SK-N-SH (cell line): ENCODE results near the gene GTPBP3. TPM values are rescaled to one million over a fixed set of nuclear protein-coding genes. Genes with fewer than 3 reads are reported as not detected.

ENCODE experiments used
- CTCF ChIA-PET: fragments of 300-600, 350-600 bp; formaldehyde crosslinking; extraction: SDS; loops from one replicate; lab custom pipeline; 2021; lab: Yijun Ruan, JAX
- POLR2A ChIA-PET: fragments of 350-600 bp; sonication (Branson Sonifier 250); formaldehyde crosslinking; extraction: SDS; loops from one replicate; lab custom pipeline; 2020; ENCODE audit warnings: antibody characterized with exemption, inconsistent platforms; lab: Yijun Ruan, JAX
- DNase-seq: peaks from one replicate; pipeline ENCODE4 v3.0.0; 2012
- H2AFZ ChIP-seq: fragments of 200-600 bp; sonication (generic); 2 replicates; pipeline ENCODE4 v1.8.1; 2016; ENCODE audit warnings: antibody characterized with exemption, mild to moderate bottlenecking, low read depth
- H3F3A ChIP-seq: fragments of 200-600 bp; sonication (generic); replicated peaks from 2 replicates; pipeline ENCODE3; 2016; ENCODE audit warnings: antibody characterized with exemption, mild to moderate bottlenecking; ENCODE audit not compliant: insufficient read depth
- H3K27ac ChIP-seq, 2 experiments: fragments of 200-500 bp in 1 of 2; fragments of 200-600 bp in 1 of 2; sonication (Bioruptor generic) in 1 of 2; sonication (generic), shearing (Covaris generic) in 1 of 2; 2 replicates each; pipeline versions ENCODE4 v1.5.1 to v1.6.1; 2014 to 2016; ENCODE audit warnings: low read depth in 2 of 2, inconsistent platforms in 1 of 2, low read length in 1 of 2, mild to moderate bottlenecking in 1 of 2, mixed read lengths in 1 of 2
- H3K27me3 ChIP-seq: fragments of 200-600 bp; sonication (generic), shearing (Covaris generic); 2 replicates; pipeline ENCODE4 v1.6.1; 2016; ENCODE audit warnings: mixed run types; ENCODE audit not compliant: insufficient read depth
- H3K36me3 ChIP-seq, 2 experiments: fragments of 200-500 bp in 1 of 2; fragments of 200-600 bp in 1 of 2; sonication (Bioruptor generic) in 1 of 2; sonication (generic) in 1 of 2; replicated peaks in 1 of 2; 2 replicates each; pipeline versions ENCODE3 to v1.5.1; 2014 to 2016; ENCODE audit warnings: low read length in 1 of 2, mild to moderate bottlenecking in 1 of 2; ENCODE audit not compliant: insufficient read depth in 2 of 2, control insufficient read depth in 1 of 2
- H3K4me1 ChIP-seq, 2 experiments: fragments of 200-500 bp in 1 of 2; fragments of 200-600 bp in 1 of 2; sonication (Bioruptor generic) in 1 of 2; sonication (generic), shearing (Covaris generic) in 1 of 2; 2 replicates each; pipeline versions ENCODE4 v1.5.1 to v1.6.1; 2014 to 2016; ENCODE audit warnings: low read depth in 1 of 2, low read length in 1 of 2, mixed run types in 1 of 2; ENCODE audit not compliant: insufficient read depth in 2 of 2, control insufficient read depth in 1 of 2
- H3K4me2 ChIP-seq: fragments of 200-600 bp; sonication (generic), shearing (Covaris generic); 2 replicates; pipeline ENCODE4 v1.6.1; 2017; ENCODE audit warnings: mixed run types
- H3K4me3 ChIP-seq, 2 experiments: fragments of 200-500 bp in 1 of 2; fragments of 200-600 bp in 1 of 2; sonication (Bioruptor generic) in 1 of 2; sonication (generic), shearing (Covaris generic) in 1 of 2; 2 replicates each; pipeline versions ENCODE4 v1.5.1 to v1.8.1; 2014 to 2016; ENCODE audit warnings: low read depth in 2 of 2, inconsistent platforms in 1 of 2, low read length in 1 of 2, mild to moderate bottlenecking in 1 of 2, mixed read lengths in 1 of 2, moderate library complexity in 1 of 2
- H3K79me2 ChIP-seq: fragments of 200-600 bp; sonication (generic); 2 replicates; pipeline ENCODE4 v1.8.1; 2017; ENCODE audit warnings: mild to moderate bottlenecking; ENCODE audit not compliant: insufficient read depth
- H3K9ac ChIP-seq: fragments of 200-600 bp; sonication (generic); 2 replicates; pipeline ENCODE4 v1.6.1; 2017; ENCODE audit warnings: mixed run types
- H3K9me2 ChIP-seq: fragments of 200-600 bp; sonication (generic); 2 replicates; pipeline ENCODE4 v1.6.1; 2017; ENCODE audit warnings: mixed run types
- H3K9me3 ChIP-seq: fragments of 200-600 bp; sonication (generic); 2 replicates; pipeline ENCODE4 v1.6.1; 2017; ENCODE audit warnings: mixed run types, mild to moderate bottlenecking, moderate library complexity
- H4K20me1 ChIP-seq: fragments of 200-600 bp; sonication (generic); 2 replicates; pipeline ENCODE4 v1.6.1; 2017; ENCODE audit warnings: mild to moderate bottlenecking, mixed run types; ENCODE audit not compliant: insufficient read depth
- EP300 ChIP-seq, 2 experiments: IDR thresholded peaks; 2 replicates each; pipeline versions ENCODE4 v1.4.0 to v1.6.1; 2012; ENCODE audit warnings: borderline replicate concordance in 1 of 2, low read depth in 1 of 2, low read length in 1 of 2
- EZH2phosphoT487 ChIP-seq: fragments of 200-600 bp; sonication (generic); IDR thresholded peaks from 2 replicates; pipeline ENCODE4 v1.6.1; 2017; ENCODE audit warnings: low read depth, mixed run types, mild to moderate bottlenecking, antibody characterized with exemption, moderate library complexity, borderline replicate concordance
- FOSL2 ChIP-seq: IDR thresholded peaks from 2 replicates; pipeline ENCODE4 v1.4.0; 2012; ENCODE audit warnings: low read depth, mild to moderate bottlenecking, moderate library complexity, borderline replicate concordance
- FOXM1 ChIP-seq: IDR thresholded peaks from 2 replicates; pipeline ENCODE4 v1.4.0; 2012; ENCODE audit warnings: low read depth, mild to moderate bottlenecking
- GABPA ChIP-seq: IDR thresholded peaks from 2 replicates; pipeline ENCODE4 v1.4.0; 2012; ENCODE audit warnings: low read depth, mild to moderate bottlenecking
- MEF2A ChIP-seq: IDR thresholded peaks from 2 replicates; pipeline ENCODE4 v1.4.0; 2012; ENCODE audit warnings: low read depth, borderline replicate concordance
- NRF1 ChIP-seq: IDR thresholded peaks from 2 replicates; pipeline ENCODE4 v1.6.1; 2012; ENCODE audit warnings: low read depth, mild to moderate bottlenecking, low read length
- RCOR1 ChIP-seq: fragments of 150-350 bp; IDR thresholded peaks from 2 replicates; pipeline ENCODE4 v1.6.1; 2017; ENCODE audit warnings: antibody characterized with exemption, low read length
- SIN3A ChIP-seq: IDR thresholded peaks from 2 replicates; pipeline ENCODE4 v1.6.1; 2012; ENCODE audit warnings: low read depth, mild to moderate bottlenecking, low read length, moderate library complexity, borderline replicate concordance
- TEAD4 ChIP-seq: IDR thresholded peaks from 2 replicates; pipeline ENCODE4 v1.4.0; 2012; ENCODE audit warnings: mild to moderate bottlenecking, borderline replicate concordance; ENCODE audit not compliant: insufficient read depth
- YY1 ChIP-seq: IDR thresholded peaks from 2 replicates; pipeline ENCODE4 v1.4.0; 2012; ENCODE audit warnings: low read depth, mild to moderate bottlenecking
- WGBS: methylation state at CpG from one replicate; pipeline ENCODE4 v1.1.6; 2017; ENCODE audit warnings: low lambda C conversion rate; 5-methylcytosine and 5-hydroxymethylcytosine counted together
- polyA plus RNA-seq, 3 experiments: library from polyadenylated mRNA; depleted of rRNA; stranded (reverse); fragments of >200 nt; gene quantifications; 2 replicates each; pipeline ENCODE4 v1.2.3, GENCODE V29; 2012

GTPBP3 gene
- polyA plus RNA-seq, 1 of the 3 experiments (the other 2 are of a cell fraction): 21.6 TPM

DNA sequence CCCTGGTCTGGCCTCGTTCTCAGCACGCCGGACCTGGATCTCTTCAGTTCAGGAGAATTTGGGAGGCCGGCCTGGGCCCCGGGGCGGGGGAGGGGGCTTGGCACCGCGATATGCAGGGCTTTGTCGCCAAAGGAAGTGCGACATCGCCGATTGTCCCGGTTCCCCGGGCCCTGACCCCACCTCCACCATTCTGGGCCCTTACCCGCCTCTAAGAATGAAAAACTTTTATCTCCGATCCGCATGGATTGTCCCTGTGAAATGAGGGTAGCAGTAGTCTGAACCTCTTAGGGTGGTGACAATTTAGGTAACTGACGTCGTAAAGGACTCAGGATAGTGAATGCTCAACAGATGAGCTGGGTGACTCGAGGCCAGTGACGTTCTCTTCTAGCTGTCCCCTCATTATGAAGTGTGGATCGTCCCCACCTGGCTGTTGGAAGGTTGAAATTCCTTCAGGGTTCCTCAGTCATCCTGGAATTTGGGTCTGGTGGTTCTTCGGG lies 27.3 kb upstream of the GTPBP3 start (continued):
- TF ChIP-seq YY1 (no peak), GABPA (no peak)

DNA sequence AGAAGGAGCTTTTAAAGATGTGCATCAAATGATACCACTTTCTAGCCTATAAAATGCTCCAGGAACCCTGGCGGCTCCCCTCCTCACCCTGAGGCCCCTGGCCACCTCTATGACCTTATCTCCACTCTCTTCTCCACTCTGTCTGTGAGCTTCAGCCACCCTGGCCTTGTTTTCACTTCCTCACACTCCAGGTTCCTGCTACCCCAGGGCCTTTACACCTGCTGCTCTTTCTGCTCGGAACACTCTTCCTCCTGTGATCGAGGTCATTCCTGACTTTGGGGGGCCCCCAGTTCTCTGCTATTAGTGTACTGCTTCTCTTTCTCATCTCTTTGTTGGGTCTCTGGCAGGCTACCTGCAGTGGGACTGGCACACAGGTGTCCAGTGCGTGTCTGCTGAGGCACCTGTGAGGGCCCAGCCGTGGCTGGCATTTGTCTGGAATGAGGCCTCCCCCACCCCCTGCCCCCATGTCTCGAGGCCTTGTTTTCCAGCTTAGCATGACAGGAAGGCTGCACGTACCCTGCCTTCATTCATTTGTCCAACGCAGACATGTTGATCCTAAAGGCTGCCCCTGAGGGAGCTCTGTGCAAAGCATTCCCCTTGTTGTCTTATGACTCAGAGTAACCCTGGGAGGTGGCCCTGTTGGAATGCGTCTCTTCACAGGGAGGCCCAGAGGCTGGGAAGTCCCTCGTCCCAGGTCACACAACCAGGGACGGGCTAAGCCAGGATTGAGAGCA lies 25.7 kb upstream of the GTPBP3 start:
- ChIA-PET POLR2A (interaction anchor here (0.6 kb wide), 1 partner anchor 129 kb away, joined by 5 read pairs; no protein-coding TSS in a partner anchor), CTCF (interaction anchor here (1.2 to 1.4 kb wide), 3 partner anchors 15 to 74 kb away, joined by 3 to 5 read pairs (median 4); no protein-coding TSS in a partner anchor)
- no peaks in the 10 kb centered on the region for H3K9me2 ChIP-seq
- peak overlapping the region; percentile 51; the same call in 1 of the 2 replicates for H3K9ac ChIP-seq
- H3K79me2 ChIP-seq: peaks cover 63% of the 10 kb centered on the region
- no peaks in the 10 kb centered on the region for H3K9me3 ChIP-seq
- peaks cover 17% of the 10 kb centered on the region for H4K20me1 ChIP-seq
- no peak for TF ChIP-seq TEAD4
- peak; percentile 36 for TF ChIP-seq FOSL2
- peak overlapping the region in 1 of 2 experiments; percentile 40; a peak in 1 of 4 replicates for H3K27ac ChIP-seq
- peak overlapping the region; percentile 97; the same call in 1 of the 2 replicates for H3K4me2 ChIP-seq
- no peaks in the 10 kb centered on the region for H3K27me3 ChIP-seq
- peaks cover 6 to 12% of the 10 kb centered on the region in 2 experiments; a peak in 2 of 4 replicates for H3K4me1 ChIP-seq
- H3K4me3 ChIP-seq: peak overlapping the region in 1 of 2 experiments; percentile 17; a peak in 1 of 4 replicates
- no peak overlapping the region for H2AFZ ChIP-seq
- DNase-seq: no peak
- WGBS: 69% methylated on average over 9 of the region's 11 CpGs
- H3F3A ChIP-seq: peaks cover 2% of the 10 kb centered on the region
- peaks cover 14 to 27% of the 10 kb centered on the region in 2 experiments for H3K36me3 ChIP-seq

DNA sequence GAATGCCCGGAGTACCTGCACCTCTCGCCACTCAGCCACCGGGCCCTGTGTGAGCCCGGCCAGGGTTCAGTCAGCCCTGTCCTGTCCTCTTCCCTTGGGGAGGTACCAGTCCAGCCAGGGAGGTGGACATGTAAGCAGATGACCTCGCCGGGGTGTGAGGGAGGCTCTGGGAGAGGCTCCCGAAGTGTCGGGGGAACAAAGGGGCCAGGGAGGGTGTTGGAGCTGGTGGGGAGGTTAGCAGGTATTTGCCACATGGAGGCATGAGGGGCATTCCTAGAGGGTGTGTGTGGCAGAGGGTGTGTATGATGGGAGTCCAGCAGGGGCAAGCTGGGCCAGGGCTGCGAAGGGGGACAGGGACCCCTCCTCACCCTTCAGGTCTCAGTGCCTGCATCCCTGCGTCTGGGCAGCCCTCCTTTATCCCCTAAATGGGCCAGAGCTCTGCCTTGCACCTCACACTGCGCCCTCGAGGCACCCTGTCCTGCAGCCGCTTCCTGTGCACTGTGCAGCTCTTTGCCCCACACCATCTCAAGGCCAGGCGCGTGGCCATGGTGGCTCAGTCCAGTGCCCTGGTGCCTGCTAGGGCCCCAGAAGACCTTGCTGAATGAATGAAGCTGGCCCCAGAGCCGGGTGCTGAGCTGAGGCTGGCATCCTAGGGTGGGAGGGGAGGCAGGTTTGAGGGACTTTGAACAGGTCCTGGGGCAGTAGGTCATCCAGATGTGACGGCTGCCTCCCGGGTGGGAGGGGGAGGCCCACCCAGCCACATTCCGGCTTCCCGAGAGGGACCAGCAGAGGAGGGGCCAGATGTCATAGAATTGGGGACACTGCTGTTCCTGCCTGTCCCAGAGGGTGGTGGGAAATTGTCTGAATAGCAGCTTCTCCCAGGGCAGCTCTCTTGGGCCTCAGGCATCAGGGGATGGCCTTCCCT lies 24.9 kb upstream of the GTPBP3 start:
- Histone ChIP-seq H3K27me3 (no peaks in the 10 kb centered on the region), H3K4me2 (peak overlapping the region; percentile 97; the same call in 1 of the 2 replicates), H3F3A (peaks cover 5% of the 10 kb centered on the region), H2AFZ (no peak overlapping the region), H3K4me3 (peak overlapping the region in 1 of 2 experiments; percentile 17; a peak in 1 of 4 replicates), H3K9me2 (no peaks in the 10 kb centered on the region), H3K9me3 (no peaks in the 10 kb centered on the region), H3K79me2 (peaks cover 55% of the 10 kb centered on the region), H3K9ac (peak overlapping the region; percentile 51; the same call in 1 of the 2 replicates), H3K27ac (0 out of 4 replicates have a peak overlapping the region, but pooled peaks of 1 of the 2 experiments have one; percentile 40), H3K4me1 (peaks cover 6 to 12% of the 10 kb centered on the region in 2 experiments; a peak in 2 of 4 replicates), H3K36me3 (peaks cover 14 to 27% of the 10 kb centered on the region in 2 experiments), H4K20me1 (peaks cover 17% of the 10 kb centered on the region)
- WGBS: 84% methylated on average over 15 of the region's 20 CpGs
- ChIA-PET CTCF (interaction anchor here (1.1 to 1.4 kb wide), 3 partner anchors 12 to 74 kb away, joined by 3 to 5 read pairs (median 4); no protein-coding TSS in a partner anchor), POLR2A (interaction anchor here (0.9 to 1.0 kb wide), 2 partner anchors 9 to 18 kb away, joined by 4 to 5 read pairs; no protein-coding TSS in a partner anchor)
- DNase-seq: no peak
- TF ChIP-seq EZH2phosphoT487 (no peak), FOSL2 (no peak), NRF1 (no peak), EP300 (IDR thresholded peaks at IDR 0.05; ENCODE audit: borderline replicate concordance in 1 of 2, low read depth in 1 of 2, low read length in 1 of 2) (no peak), MEF2A (no peak), FOXM1 (no peak), RCOR1 (no peak), SIN3A (no peak)
